A549 treated with Hydrocortisone at 1 μM for 4 hours (cell line): ENCODE measurements around the gene AKAP6. TPM values are rescaled to one million over a fixed set of nuclear protein-coding genes. Genes with fewer than 3 reads are reported as not detected.

Experiments used
- total RNA-seq: library from RNA; stranded (reverse); fragments of 200-300 nt; extraction: Qiagen RNA extraction; gene quantifications from 5 replicates; pipeline ENCODE4 v1.2.3, GENCODE V29; 2022

AKAP6 gene
- total RNA-seq: 0.32 to 0.61 TPM (median 0.40 TPM) in 5 replicates

GRCh38 chr14:32329146-32329545, at the start of gene AKAP6:
AKAP6 (plus strand) TSS chr14:32329298; CDS start chr14:32433494, 104,196 bp downstream.

Other genes starting within 250 kb of the AKAP6 start
- not detected in 5 replicates for gene RNU6-7, start 127.3 kb upstream of the AKAP6 start, total RNA-seq
- not detected in 5 replicates for gene RNU6-8, start 126.0 kb upstream of the AKAP6 start, total RNA-seq